ENCODE data around the gene RAMP2.

DNA sequence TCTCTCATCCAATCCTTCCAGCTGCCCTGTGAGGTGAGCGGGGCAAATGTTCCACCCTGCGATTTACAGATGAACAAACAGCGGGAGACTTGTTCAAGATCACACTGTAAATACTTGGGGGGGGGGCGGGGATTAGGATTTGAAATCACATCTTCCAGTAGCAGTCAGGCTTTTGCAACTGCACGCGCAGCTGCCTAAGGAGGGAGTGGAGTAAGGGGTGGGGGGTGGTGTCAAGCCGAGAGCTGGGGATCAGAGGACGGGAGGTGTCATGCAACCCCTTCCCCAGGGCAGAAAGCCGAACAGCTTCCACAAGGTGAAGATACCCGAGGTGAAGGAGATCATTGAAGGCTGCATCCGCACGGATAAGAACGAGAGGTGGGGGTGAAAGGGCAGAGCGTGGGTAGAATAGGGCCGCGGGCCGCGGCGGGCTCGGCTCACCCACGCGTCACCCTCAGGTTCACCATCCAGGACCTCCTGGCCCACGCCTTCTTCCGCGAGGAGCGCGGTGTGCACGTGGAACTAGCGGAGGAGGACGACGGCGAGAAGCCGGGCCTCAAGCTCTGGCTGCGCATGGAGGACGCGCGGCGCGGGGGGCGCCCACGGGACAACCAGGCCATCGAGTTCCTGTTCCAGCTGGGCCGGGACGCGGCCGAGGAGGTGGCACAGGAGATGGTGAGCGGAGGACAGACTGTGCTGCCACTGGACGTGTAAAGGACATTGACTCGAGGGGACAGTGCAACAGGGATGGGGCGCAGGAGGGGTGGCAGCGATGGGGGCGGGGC lies 24.0 kb downstream of the RAMP2 start:
- TF ChIP-seq, protein P1, sequence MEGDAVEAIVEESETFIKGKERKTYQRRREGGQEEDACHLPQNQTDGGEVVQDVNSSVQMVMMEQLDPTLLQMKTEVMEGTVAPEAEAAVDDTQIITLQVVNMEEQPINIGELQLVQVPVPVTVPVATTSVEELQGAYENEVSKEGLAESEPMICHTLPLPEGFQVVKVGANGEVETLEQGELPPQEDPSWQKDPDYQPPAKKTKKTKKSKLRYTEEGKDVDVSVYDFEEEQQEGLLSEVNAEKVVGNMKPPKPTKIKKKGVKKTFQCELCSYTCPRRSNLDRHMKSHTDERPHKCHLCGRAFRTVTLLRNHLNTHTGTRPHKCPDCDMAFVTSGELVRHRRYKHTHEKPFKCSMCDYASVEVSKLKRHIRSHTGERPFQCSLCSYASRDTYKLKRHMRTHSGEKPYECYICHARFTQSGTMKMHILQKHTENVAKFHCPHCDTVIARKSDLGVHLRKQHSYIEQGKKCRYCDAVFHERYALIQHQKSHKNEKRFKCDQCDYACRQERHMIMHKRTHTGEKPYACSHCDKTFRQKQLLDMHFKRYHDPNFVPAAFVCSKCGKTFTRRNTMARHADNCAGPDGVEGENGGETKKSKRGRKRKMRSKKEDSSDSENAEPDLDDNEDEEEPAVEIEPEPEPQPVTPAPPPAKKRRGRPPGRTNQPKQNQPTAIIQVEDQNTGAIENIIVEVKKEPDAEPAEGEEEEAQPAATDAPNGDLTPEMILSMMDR (IDR thresholded peaks at IDR 0.05), result no peak
- no peak for TF ChIP-seq POLR2A (IDR thresholded peaks at IDR 0.05)
- no peak for TF ChIP-seq POLR2AphosphoS5 (IDR thresholded peaks at IDR 0.05)

All from sigmoid colon (tissue), 4 donors.